ENCODE results near the gene ATG13.
A peak's percentile ranks its signal among the peaks of the same experiment; 100 is the strongest.

ATG13 gene
- long read RNA-seq, full-length matches to known transcripts, result 170 of 439 reads
- long read RNA-seq, partial matches to known transcripts, result 30 of 439 reads
- long read RNA-seq, other reads (novel, unspliced or antisense), result 239 of 439 reads

- Histone ChIP-seq H3K27ac (replicated peaks) (peak within 1 kb of the TSS; percentile 99), H3K27me3 (ENCODE audit: insufficient read depth, poor library complexity, severe bottlenecking) (no peaks in the 10 kb centered on the region), H3K4me3 (replicated peaks; ENCODE audit: insufficient read depth, low read length) (peak within 1 kb of the TSS; percentile 99)
- peak; percentile 81 to 86 for DNase-seq (ENCODE audit: low read depth in 1 of 2, low spot score in 1 of 2)
- TF ChIP-seq CTCF (IDR thresholded peaks at IDR 0.05; ENCODE audit: insufficient read depth, low read length), result peak; percentile 58
- TF ChIP-seq GABPA (IDR thresholded peaks at IDR 0.05; ENCODE audit: low read depth), result peak; percentile 70
- TF ChIP-seq POLR2AphosphoS5 (IDR thresholded peaks at IDR 0.05; ENCODE audit: low read depth), result peak; percentile 43
- no peak for TF ChIP-seq SPI1 (IDR thresholded peaks at IDR 0.05; ENCODE audit: borderline replicate concordance, low read depth)
- TF ChIP-seq, protein P1, sequence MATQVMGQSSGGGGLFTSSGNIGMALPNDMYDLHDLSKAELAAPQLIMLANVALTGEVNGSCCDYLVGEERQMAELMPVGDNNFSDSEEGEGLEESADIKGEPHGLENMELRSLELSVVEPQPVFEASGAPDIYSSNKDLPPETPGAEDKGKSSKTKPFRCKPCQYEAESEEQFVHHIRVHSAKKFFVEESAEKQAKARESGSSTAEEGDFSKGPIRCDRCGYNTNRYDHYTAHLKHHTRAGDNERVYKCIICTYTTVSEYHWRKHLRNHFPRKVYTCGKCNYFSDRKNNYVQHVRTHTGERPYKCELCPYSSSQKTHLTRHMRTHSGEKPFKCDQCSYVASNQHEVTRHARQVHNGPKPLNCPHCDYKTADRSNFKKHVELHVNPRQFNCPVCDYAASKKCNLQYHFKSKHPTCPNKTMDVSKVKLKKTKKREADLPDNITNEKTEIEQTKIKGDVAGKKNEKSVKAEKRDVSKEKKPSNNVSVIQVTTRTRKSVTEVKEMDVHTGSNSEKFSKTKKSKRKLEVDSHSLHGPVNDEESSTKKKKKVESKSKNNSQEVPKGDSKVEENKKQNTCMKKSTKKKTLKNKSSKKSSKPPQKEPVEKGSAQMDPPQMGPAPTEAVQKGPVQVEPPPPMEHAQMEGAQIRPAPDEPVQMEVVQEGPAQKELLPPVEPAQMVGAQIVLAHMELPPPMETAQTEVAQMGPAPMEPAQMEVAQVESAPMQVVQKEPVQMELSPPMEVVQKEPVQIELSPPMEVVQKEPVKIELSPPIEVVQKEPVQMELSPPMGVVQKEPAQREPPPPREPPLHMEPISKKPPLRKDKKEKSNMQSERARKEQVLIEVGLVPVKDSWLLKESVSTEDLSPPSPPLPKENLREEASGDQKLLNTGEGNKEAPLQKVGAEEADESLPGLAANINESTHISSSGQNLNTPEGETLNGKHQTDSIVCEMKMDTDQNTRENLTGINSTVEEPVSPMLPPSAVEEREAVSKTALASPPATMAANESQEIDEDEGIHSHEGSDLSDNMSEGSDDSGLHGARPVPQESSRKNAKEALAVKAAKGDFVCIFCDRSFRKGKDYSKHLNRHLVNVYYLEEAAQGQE (IDR thresholded peaks at IDR 0.05; ENCODE audit: insufficient replicate concordance, low read depth), result peak; percentile 64
These were observed at the start of gene ATG13, which contains the start of gene HARBI1 for GRCh38 chr11:46617134-46617971. Gene ATG13 (plus strand): TSS chr11:46617553. CDS start chr11:46644292, 26,739 bp downstream. Gene HARBI1 (minus strand): TSS chr11:46617227. CDS start chr11:46616237, 990 bp downstream.

GRCh38 chr11:46570790-46571398 is 46.5 kb upstream of the ATG13 start:
- DNase-seq (ENCODE audit: low read depth in 1 of 2, low spot score in 1 of 2), result no peak
- Histone ChIP-seq H3K4me3 (replicated peaks; ENCODE audit: insufficient read depth, low read length) (no peak overlapping the region), H3K27ac (replicated peaks) (peak overlapping the region; percentile 1; the same call in 1 of the 2 replicates), H3K27me3 (ENCODE audit: insufficient read depth, poor library complexity, severe bottlenecking) (no peaks in the 10 kb centered on the region)
- no peak for TF ChIP-seq SPI1 (IDR thresholded peaks at IDR 0.05; ENCODE audit: borderline replicate concordance, low read depth)

DNA sequence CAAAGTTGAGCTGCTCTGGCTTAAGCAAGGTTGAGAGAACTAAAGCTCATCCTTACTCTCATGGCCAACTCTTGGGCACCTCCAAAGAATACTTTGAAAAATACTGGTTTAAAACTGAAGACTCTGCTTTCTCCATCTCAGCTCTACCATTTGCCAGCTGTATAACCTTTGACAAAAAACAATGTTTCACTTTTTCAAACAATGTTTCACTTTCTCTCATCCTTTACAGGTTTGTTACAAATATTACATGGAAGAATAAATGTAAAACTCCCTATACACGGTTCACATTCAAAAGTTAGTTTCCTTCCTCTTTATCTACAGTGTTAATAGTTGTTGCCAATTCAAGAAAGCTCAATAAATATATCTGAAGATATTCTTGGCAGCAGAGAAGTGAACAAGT is 42.7 kb upstream of the ATG13 start:
- no peak for TF ChIP-seq GABPA (IDR thresholded peaks at IDR 0.05; ENCODE audit: low read depth)
- TF ChIP-seq, protein P1 (IDR thresholded peaks at IDR 0.05; ENCODE audit: insufficient replicate concordance, low read depth), result no peak
- TF ChIP-seq POLR2AphosphoS5 (IDR thresholded peaks at IDR 0.05; ENCODE audit: low read depth), result no peak
- no peak for TF ChIP-seq SPI1 (IDR thresholded peaks at IDR 0.05; ENCODE audit: borderline replicate concordance, low read depth)
- no peak for TF ChIP-seq CTCF (IDR thresholded peaks at IDR 0.05; ENCODE audit: insufficient read depth, low read length)
- H3K27me3 ChIP-seq (ENCODE audit: insufficient read depth, poor library complexity, severe bottlenecking), result no peaks in the 10 kb centered on the region
- no peak overlapping the region for H3K4me3 ChIP-seq (replicated peaks; ENCODE audit: insufficient read depth, low read length)
- H3K27ac ChIP-seq (replicated peaks), result no peak overlapping the region
- DNase-seq (ENCODE audit: low read depth in 1 of 2, low spot score in 1 of 2), result no peak

- Histone ChIP-seq H3K27me3 (ENCODE audit: insufficient read depth, poor library complexity, severe bottlenecking) (no peaks in the 10 kb centered on the region), H3K27ac (replicated peaks) (no peak overlapping the region), H3K4me3 (replicated peaks; ENCODE audit: insufficient read depth, low read length) (no peak overlapping the region)
- no peak for DNase-seq (ENCODE audit: low read depth in 1 of 2, low spot score in 1 of 2)
- TF ChIP-seq CTCF (IDR thresholded peaks at IDR 0.05; ENCODE audit: insufficient read depth, low read length) (no peak), SPI1 (IDR thresholded peaks at IDR 0.05; ENCODE audit: borderline replicate concordance, low read depth) (no peak)
These were observed 40.3 kb upstream of the ATG13 start for GRCh38 chr11:46577058-46577457.
